ENCODE measurements around the gene ATP6V1G2.
"Not testable (repeated sequence)": the region's sequence is repeated elsewhere in the genome, so short reads cannot be mapped to it uniquely, and the experiment has no call there.

ATP6V1G2 gene

DNA sequence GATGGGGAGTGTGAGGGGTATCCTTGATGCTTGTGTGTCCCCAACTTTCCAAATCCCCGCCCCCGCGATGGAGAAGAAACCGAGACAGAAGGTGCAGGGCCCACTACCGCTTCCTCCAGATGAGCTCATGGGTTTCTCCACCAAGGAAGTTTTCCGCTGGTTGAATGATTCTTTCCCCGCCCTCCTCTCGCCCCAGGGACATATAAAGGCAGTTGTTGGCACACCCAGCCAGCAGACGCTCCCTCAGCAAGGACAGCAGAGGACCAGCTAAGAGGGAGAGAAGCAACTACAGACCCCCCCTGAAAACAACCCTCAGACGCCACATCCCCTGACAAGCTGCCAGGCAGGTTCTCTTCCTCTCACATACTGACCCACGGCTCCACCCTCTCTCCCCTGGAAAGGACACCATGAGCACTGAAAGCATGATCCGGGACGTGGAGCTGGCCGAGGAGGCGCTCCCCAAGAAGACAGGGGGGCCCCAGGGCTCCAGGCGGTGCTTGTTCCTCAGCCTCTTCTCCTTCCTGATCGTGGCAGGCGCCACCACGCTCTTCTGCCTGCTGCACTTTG is 29.0 kb upstream of the ATP6V1G2 start, which contains the start of gene TNF:
Gene TNF, plus strand, starts transcription at position 231 of the 567 bp plus-strand sequence. Its CDS starts 177 bp downstream, at position 408.
- DNase-seq = no peak

DNA sequence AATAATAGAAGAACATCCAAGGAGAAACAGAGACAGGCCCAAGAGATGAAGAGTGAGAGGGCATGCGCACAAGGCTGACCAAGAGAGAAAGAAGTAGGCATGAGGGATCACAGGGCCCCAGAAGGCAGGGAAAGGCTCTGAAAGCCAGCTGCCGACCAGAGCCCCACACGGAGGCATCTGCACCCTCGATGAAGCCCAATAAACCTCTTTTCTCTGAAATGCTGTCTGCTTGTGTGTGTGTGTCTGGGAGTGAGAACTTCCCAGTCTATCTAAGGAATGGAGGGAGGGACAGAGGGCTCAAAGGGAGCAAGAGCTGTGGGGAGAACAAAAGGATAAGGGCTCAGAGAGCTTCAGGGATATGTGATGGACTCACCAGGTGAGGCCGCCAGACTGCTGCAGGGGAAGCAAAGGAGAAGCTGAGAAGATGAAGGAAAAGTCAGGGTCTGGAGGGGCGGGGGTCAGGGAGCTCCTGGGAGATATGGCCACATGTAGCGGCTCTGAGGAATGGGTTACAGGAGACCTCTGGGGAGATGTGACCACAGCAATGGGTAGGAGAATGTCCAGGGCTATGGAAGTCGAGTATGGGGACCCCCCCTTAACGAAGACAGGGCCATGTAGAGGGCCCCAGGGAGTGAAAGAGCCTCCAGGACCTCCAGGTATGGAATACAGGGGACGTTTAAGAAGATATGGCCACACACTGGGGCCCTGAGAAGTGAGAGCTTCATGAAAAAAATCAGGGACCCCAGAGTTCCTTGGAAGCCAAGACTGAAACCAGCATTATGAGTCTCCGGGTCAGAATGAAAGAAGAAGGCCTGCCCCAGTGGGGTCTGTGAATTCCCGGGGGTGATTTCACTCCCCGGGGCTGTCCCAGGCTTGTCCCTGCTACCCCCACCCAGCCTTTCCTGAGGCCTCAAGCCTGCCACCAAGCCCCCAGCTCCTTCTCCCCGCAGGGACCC is 28.0 kb upstream of the ATP6V1G2 start:
- no peak for DNase-seq

DNA sequence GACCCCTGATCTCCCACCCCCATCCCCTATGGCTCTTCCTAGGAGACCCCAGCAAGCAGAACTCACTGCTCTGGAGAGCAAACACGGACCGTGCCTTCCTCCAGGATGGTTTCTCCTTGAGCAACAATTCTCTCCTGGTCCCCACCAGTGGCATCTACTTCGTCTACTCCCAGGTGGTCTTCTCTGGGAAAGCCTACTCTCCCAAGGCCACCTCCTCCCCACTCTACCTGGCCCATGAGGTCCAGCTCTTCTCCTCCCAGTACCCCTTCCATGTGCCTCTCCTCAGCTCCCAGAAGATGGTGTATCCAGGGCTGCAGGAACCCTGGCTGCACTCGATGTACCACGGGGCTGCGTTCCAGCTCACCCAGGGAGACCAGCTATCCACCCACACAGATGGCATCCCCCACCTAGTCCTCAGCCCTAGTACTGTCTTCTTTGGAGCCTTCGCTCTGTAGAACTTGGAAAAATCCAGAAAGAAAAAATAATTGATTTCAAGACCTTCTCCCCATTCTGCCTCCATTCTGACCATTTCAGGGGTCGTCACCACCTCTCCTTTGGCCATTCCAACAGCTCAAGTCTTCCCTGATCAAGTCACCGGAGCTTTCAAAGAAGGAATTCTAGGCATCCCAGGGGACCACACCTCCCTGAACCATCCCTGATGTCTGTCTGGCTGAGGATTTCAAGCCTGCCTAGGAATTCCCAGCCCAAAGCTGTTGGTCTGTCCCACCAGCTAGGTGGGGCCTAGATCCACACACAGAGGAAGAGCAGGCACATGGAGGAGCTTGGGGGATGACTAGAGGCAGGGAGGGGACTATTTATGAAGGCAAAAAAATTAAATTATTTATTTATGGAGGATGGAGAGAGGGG is 27.1 kb upstream of the ATP6V1G2 start:
- DNase-seq = no peak

DNA sequence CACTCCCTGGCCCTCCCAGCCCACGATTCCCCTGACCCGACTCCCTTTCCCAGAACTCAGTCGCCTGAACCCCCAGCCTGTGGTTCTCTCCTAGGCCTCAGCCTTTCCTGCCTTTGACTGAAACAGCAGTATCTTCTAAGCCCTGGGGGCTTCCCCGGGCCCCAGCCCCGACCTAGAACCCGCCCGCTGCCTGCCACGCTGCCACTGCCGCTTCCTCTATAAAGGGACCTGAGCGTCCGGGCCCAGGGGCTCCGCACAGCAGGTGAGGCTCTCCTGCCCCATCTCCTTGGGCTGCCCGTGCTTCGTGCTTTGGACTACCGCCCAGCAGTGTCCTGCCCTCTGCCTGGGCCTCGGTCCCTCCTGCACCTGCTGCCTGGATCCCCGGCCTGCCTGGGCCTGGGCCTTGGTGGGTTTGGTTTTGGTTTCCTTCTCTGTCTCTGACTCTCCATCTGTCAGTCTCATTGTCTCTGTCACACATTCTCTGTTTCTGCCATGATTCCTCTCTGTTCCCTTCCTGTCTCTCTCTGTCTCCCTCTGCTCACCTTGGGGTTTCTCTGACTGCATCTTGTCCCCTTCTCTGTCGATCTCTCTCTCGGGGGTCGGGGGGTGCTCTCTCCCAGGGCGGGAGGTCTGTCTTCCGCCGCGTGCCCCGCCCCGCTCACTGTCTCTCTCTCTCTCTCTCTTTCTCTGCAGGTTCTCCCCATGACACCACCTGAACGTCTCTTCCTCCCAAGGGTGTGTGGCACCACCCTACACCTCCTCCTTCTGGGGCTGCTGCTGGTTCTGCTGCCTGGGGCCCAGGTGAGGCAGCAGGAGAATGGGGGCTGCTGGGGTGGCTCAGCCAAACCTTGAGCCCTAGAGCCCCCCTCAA is 25.9 kb upstream of the ATP6V1G2 start, which contains the start of gene LTA:
Gene LTA, plus strand, starts transcription at position 249 of the 871 bp plus-strand sequence. Its CDS starts 454 bp downstream, at position 703.
- DNase-seq = no peak

DNA sequence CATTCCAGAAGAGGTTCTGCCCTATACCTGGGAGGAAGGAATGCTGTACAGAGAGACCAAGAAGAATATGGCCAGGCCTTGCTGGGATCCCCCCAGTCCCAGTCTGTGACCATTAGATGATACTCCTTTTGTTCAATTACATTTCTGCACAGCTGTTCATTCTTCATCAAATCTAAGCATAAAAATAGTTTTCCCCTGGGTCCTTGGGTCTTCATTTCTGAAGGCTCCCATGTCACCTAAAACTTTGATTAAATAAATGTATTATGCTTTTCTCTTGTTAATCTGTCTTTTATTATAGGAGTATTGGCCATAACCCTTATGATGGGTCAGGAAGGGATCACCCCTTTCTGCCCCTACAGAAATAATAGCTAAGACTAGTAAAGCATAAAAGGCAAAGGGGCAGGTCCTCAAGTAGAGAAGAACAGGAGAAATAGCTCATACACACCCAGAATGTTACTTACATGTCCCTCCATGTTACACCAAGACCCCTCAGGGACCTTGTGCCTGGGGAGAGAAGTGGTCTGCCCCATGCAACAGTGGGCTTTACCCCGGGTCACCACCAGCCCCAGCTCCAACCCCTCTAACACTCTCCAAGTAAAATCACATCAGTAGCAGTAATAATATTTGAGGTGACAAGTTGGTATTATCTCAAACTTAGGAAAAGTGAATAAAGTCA is 23.6 kb upstream of the ATP6V1G2 start:
- DNase-seq = no peak

DNA sequence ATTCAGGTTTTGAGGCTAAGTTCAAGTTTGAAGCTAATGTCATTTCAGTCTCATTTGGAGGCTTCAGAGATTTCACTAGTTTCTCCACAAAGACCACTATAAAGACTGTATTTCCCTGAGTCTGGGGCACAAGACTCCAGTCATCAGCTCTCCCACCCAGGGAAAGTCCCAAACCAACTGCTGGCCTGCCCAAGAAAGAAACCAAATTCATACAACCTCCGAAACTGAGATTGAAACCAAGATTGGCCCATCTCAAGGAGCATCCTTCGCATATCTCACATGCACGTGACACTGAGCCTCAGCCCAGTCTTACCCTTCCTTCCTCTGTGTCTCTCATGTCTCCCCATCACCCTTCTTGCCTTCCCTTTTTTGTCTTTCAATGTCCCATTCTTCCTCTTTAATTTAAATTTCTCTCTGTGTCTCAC is 22.1 kb upstream of the ATP6V1G2 start:
- no peak for DNase-seq

DNA sequence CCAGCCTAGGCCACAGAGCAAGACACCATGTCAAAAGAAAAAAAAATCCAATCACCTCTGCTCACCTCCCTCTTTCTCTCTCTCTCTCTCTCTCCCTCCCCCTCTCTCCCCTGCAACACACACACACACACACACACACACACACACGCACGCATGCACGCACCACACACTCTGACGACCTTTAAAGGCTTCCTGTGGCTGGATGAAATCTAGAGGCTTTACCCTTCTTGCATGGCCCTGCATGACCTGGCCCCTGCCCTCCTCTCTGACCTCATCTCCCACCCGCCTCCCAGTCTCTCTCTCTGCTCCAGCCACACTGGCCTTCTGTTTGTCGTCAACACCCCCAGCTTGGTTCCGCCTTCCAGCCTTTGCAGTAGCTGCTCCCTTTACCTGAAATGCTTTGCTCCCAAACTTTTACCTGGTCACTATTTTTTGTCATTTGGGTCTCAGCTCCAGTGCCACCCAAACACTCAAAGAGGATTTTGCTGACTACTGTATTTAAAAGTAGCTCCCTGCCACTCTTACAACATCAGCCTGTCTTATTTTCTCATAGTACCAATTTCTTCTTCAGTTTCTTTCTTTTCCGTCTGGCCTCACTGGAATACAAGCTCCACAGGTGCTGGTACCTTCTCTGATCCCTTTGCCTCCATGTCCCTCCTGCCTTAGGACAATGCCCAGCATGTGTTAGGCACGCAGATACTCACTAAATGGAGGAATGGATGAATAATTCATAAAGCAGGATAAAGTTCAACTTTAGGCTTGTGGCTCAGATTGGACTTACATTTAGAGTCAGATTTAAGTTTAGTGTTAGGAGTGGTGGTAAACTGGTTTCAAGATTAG is 21.3 kb upstream of the ATP6V1G2 start:
- DNase-seq = no peak

DNA sequence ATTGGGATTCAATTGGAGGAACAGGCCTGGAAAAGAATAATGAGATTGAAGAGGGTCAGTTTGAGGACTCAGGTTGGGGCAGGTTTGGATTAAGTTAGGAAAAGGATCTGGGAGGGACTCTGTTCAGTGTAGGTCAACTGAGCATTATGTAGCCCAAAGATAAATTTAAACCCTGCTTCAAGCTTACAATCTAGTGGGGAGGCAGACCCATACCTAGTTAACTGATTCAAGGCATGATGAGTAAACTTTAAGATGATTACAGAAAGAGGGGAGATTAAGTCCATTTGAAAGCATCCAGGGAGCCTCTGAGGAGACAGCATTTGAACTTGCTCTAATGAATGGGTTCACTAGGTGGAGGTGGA is 14.3 kb upstream of the ATP6V1G2 start:
- DNase-seq = no peak

DNA sequence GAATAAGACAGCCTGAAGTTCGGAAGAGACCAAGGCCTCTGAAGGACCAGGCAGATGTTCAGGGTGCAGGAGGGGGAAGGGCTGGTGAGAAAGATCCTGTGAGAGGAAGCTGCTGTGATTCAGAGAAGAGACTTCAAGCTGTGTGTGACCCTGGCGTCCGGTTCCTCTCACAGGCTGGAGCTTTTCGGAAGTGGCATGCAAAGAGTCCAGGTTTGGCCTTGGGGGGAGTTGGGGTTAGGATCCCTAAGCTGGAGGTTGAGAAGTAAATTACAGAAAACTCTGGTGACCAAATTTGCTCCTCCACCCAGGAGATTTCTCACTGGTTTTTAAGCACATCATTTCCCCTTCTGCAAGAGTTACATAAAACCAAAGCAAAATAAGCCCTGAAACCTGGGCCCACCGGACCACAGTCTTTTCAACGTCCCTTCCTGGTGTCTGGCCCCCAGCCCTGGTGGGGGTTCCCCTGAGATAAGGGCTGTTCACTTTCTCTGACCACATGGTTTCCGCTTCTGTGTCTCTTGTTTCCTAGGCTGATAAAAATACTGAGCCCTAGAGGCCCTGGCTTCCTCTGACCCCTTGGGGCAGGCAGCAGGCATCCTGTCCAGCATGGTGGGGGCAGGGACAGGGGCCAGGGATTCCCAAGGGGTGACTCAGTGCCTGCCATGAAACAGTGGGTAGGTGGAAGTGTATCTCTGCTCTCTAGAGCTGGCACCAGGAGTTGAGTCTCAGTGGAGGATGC is 13.7 kb upstream of the ATP6V1G2 start:
- DNase-seq = no peak

DNA sequence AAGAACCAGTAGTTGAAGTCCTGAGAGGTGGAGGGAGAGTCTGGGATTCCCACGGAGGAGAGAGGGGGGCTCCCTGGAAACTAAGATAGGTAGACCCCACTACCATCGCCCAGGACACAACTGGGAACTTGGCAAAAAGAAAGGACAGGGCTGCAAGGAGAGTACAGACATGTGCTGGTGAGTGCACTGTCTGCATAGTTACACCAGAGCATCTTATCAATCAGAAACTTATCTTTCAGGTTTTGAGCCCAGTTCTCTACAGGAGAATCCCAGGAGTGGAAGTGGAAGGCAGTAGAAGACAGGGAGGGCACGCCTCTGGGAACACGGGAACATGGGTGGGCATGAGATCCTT is 13.2 kb upstream of the ATP6V1G2 start:
- DNase-seq = no peak

DNA sequence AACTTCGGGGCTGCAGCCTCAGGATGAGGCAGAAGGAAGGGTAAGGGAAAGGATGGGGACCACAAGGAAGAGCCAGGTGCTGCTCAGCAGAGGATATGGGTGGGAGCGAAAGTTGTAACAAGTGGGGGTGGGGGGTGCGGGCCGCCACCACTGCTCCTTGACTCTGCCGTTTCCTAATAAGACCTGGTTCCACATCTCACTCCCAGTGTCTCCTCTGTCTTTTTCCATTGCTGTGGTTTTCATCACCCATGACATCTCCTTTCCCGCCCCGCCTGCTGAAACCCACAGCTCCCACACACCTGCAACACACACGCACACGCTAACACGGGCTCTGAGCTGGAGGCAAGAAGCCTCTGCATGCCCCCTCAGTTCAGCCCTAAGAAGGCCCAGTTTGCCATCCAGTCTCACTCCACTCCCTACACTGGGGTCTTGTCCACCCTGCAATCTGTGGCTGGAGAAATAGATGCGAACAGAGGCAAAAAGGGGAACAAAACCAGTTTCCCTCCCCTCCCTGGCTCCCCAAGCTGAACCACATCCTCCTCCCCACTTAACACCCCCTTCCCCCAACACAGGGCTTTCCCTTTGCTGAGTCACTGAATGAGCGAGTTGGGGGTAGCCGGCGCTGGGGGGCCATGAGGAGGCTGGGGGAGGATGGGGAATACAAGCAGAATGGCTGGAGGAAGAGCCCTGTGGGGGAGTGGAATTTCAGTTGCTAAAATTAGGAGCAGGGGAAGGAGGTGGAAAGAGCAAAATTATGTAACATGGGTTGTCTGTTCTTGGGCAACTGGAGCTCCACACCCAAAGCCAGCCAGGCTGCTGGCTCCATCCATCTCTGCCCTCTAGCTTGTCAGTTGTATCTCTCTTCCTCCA is 12.5 kb upstream of the ATP6V1G2 start:
- DNase-seq = no peak

DNA sequence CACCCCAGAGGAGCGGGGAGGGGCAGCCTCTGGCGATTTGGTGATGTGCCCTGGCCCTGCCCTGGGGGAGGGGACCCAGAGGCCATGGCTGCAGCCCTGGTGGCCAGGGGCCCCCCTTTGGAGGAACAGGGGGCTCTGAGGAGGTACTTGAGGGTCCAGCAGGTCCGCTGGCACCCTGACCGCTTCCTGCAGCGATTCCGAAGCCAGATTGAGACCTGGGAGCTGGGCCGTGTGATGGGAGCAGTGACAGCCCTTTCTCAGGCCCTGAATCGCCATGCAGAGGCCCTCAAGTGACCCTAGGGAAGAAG is 11.9 kb upstream of the ATP6V1G2 start:
- DNase-seq = no peak

DNA sequence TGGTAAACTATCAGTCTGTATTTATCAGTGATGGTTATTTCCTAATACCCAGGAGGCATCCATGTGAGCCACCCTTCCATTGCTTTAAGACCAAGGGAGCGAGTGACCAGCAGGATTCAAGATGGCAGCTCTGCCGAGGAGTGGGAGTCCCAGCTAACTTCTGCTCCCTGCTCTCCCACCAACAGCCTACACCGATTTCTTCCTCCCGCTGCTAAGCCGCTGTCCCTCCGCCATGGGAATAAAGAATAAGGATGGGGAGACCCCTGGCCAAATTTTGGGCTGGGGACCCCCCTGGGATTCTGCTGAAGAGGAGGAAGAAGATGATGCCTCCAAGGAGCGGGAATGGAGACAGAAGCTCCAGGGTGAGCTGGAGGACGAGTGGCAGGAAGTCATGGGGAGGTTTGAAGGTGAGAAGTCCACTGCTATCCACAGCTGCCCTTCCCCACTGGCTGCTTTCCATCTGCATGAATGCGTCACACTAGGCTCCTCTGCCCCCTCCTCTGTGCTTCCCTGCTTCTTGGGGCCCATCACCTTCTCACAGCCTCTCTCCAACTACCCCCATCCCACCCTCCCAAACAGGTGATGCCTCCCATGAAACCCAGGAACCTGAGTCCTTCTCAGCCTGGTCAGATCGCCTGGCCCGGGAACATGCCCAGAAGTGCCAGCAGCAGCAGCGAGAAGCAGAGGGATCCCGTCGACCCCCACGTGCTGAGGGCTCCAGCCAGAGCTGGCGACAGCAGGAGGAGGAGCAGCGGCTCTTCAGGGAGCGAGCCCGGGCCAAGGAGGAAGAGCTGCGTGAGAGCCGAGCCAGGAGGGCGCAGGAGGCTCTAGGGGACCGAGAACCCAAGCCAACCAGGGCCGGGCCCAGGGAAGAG is 11.3 kb upstream of the ATP6V1G2 start:
- DNase-seq = no peak

DNA sequence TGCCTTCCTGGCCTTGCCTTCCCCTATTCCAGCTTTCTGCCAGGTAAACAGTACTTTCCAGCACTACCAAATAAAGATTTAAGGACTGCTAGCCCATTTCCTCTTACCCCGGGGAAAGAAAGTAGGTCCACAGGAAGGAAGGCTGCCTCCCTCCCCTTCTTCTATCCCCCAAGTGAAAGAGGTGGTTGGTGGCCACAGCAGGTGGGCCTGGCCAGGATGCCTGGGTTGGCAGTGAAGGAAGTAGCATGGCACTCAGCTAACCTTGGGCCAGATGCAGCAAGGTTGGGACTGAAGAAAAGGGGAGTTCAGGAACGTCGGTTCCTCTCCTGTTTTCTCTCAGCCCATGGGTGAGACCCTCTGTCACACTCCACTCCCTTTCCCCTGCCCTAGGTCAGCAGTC is 9.9 kb upstream of the ATP6V1G2 start:
- DNase-seq = no peak

DNA sequence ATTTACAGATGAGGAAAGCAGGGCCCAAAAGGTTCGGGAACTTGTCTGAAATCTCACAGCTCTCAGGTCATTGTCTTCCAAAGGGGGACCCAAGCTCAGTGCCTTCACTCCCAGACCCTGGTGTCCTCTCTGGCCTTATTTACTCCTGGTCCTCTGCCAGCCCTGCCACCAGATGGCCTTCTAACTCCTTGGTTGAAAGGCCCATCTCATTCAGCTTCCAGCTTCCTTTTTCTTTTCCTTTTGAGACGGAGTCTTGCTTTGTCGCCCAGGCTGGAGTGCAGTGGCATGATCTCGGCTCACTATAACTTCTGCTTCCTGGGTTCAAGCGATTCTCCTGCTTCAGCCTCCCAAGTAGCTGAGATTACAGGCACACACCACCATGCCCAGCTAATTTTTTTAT is 5.0 kb upstream of the ATP6V1G2 start:
- DNase-seq = not testable (repeated sequence)

DNA sequence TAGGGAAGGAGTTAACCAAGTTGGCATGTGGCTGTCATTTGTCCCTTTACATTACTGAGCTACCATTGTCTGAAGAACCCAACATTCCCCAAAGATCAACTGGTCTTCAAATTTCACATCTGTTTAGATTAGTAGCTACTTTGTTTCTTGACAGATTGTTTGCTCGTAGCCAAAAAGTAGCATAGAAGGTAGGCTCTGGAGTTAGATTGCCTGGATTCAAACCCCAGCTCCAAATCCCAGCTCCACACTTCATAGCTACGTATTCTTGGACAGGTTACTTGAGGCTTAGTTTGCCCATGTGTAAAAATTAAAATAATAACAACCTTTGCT is 2.1 kb upstream of the ATP6V1G2 start:
- DNase-seq = no peak

DNA sequence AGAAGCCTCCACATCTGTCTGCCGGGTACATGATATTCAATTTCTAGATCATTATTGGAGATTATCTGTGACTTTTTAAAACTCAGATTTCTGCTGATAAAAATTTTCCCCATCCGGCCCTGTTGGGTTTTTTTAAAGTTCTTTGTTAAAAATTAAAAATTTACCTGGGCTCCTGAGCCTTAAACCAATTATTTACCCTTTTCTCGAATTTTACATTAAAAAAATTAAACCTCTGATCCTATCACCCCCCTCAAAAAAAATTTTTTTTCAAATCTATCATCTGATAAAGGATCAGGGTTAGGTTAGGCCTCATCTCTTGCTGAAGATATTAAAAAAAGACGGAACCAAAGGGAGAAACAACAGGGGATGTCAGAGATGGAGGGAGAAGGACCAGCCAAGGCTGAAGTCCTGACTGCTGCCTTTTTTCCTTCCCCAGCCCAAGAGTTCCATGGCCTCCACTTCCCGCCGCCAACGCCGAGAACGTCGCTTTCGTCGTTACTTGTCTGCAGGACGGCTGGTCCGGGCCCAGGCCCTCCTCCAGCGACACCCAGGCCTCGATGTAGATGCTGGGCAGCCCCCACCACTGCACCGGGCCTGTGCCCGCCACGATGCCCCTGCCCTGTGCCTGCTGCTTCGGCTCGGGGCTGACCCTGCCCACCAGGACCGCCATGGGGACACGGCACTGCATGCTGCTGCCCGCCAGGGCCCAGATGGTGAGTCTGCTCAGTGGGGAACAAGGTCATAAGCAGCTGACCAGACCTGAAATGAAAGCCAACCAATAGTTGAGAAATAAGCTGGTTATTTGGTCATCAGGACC is 1.5 kb upstream of the ATP6V1G2 start:
- no peak for DNase-seq

Measured in NCI-H774 (cell line).